DMS79 (cell line): ENCODE measurements around the gene WLS.

Experiments used
- DNase-seq: peaks from one replicate; lab custom pipeline; 2025; lab: John Stamatoyannopoulos, UW

WLS gene

GRCh38 chr1:68132426-68133130 lies 99.7 kb downstream of the WLS start:
- no peak for DNase-seq

- DNase-seq = no peak
Measured at GRCh38 chr1:68131261-68131660, 101.1 kb downstream of the WLS start.

GRCh38 chr1:68129536-68130250 lies 102.6 kb downstream of the WLS start:
- DNase-seq = no peak

GRCh38 chr1:68128820-68129219 lies 103.5 kb downstream of the WLS start:
- DNase-seq = no peak

- no peak for DNase-seq
Measured at GRCh38 chr1:68128157-68128556, 104.2 kb downstream of the WLS start.

- DNase-seq = no peak
Measured at GRCh38 chr1:68121536-68121935, 110.8 kb downstream of the WLS start.

- peak; percentile 3 for DNase-seq
Measured at GRCh38 chr1:68120136-68120791, 112.1 kb downstream of the WLS start.

GRCh38 chr1:68119445-68119844 lies 112.9 kb downstream of the WLS start:
- no peak for DNase-seq

- DNase-seq = no peak
Measured at GRCh38 chr1:68117416-68117815, 114.9 kb downstream of the WLS start.

- no peak for DNase-seq
Measured at GRCh38 chr1:68116643-68117235, 115.6 kb downstream of the WLS start.

GRCh38 chr1:68115308-68115707 lies 117.0 kb downstream of the WLS start:
- no peak for DNase-seq

- no peak for DNase-seq
Measured at GRCh38 chr1:68113966-68114365, 118.4 kb downstream of the WLS start.

GRCh38 chr1:68112835-68113243 lies 119.5 kb downstream of the WLS start:
- DNase-seq = no peak

GRCh38 chr1:68111519-68112436 lies 120.5 kb downstream of the WLS start:
- no peak for DNase-seq

GRCh38 chr1:68107771-68108170 lies 124.6 kb downstream of the WLS start:
- no peak for DNase-seq

GRCh38 chr1:68103884-68104554 lies 128.3 kb downstream of the WLS start:
- DNase-seq = no peak

GRCh38 chr1:68103011-68103545 lies 129.2 kb downstream of the WLS start:
- DNase-seq = no peak

- no peak for DNase-seq
Measured at GRCh38 chr1:68101829-68102228, 130.5 kb downstream of the WLS start.

- DNase-seq = no peak
Measured at GRCh38 chr1:68100571-68100970, 131.8 kb downstream of the WLS start.

- DNase-seq = no peak
Measured at GRCh38 chr1:68093737-68094136, 138.6 kb downstream of the WLS start.

- no peak for DNase-seq
Measured at GRCh38 chr1:68087184-68087583, 145.1 kb downstream of the WLS start.
